Activated CD4-positive, alpha-beta T cell treated with anti-CD3 and anti-CD28 coated beads for 4 hours (primary cell): Measurements from ENCODE around the gene TFEB.
A peak's percentile ranks its signal among the peaks of the same experiment; 100 is the strongest.

Experiments
- DNase-seq, 2 donors: peaks; one replicate each; pipeline ENCODE4 v3.0.0-alpha.2; 2020

Gene TFEB

GRCh38 chr6:41687501-41688175, 47.8 kb downstream of the TFEB start:
- DNase-seq = no peak

GRCh38 chr6:41685641-41686380, 49.6 kb downstream of the TFEB start:
- no peak for DNase-seq

GRCh38 chr6:41684311-41685180, 50.9 kb downstream of the TFEB start:
- DNase-seq = no peak

DNA sequence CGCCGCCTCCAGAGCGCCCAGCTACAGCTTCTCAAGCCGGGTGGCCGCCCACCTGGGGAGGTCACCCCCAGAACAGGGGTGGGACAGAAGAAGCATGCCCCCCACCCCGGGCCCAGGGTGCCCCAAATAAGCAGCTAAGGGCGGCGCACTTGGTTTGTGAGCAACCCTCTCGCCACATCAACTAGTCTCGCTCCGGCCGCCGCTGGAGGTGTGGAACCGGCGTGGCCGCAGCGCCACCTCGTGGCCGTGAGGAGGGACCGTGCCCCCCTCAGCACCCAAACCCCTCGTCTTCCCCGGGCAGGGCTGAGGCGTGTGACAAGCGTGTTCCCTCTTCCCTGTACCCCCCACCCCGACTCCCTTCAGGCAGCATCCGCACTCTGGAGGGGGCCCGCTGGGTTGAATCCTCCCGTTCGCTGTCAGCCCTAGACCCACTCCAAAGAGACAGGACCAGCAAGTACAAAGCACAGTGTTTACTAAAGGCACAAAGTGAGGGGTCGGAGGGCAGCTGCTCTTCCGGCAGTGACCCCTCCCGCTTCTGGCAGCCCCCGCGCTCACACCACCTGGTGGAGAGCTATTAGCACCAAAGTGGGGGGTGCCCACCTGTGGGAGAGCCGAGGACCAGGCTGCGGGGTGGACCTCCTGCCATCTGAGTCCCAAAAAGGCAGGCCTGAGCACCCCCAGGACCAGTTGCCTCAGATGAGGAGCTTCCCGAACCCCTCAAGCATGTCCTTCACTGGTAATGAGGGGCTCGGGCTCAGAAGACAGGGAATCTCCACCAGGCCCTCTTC, 51.7 kb downstream of the TFEB start:
- DNase-seq = peak; percentile 73 to 74

DNA sequence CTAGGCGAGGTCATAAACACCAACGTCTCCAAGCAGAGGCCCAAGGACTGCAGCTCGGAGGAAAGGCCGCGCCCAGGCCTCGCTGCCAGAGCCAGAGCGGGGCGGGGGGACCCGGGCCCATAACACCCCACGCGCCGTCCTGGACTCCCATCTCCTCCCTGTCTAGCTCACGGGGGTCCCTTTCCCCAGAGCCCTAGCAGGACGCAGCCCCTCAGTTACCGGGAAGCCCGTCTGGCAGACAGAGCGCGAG, 52.2 kb downstream of the TFEB start:
- DNase-seq = no peak

DNA sequence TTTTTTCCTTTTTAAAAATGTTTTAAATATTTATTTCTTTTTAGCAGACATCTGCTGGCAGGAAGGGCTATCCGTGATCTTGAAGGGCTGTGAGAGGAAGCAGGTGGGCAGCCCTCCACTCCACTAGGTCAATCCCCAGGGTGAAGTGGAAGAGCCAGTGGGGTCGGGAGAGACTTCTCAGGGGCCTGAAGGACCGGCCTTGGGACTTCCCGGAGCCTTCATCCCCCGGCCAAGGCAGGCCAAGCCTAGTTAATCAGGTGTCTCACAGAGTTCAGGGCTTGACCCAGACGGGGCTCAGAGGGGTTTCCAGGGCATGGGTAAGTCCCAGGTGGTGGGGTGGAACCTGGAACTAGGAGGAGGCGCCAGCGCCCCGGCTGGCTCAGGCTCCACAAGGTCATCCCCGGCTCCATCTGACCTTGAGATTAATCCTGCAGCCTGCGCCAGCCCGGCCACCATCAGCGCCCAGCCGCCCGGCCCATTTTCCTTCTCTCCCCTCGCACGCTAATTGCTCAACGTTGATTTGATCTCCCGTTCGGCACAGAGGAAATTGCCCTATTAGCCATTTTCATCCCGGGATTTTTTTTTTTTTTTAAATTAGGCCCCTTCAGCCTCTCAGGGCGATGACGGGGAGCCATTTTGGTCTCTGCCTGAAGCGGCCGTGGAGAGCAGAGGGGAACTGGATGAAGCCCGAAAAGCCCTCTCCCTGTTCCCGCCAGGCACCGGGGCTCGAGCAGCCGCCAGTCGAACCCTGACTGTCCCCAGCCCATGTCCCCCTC, 52.7 kb downstream of the TFEB start:
- DNase-seq = no peak

- DNase-seq = peak; percentile 59 to 68
Measured at GRCh38 chr6:41682056-41682477, 53.3 kb downstream of the TFEB start.

GRCh38 chr6:41680182-41680965, 55.0 kb downstream of the TFEB start:
- no peak for DNase-seq

DNA sequence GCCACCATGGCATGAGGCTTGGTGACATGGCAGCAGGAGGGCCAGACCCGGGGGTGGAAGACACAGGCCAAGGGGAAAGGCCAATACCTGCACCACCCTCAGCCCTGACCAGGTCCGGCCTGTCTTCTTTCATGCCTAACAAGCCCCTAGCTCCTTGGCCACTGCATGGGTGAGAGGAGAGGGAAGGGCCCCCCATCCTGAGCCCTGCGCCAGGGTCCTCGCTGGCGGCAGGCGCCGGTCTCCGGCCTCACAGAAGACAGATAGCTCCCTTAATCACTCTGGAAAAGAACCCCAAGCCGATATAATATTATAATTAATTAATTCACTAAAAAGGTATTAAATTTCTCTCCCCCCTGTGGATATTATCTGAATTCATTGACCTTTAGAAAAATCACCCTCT, 55.7 kb downstream of the TFEB start:
- DNase-seq = no peak

DNA sequence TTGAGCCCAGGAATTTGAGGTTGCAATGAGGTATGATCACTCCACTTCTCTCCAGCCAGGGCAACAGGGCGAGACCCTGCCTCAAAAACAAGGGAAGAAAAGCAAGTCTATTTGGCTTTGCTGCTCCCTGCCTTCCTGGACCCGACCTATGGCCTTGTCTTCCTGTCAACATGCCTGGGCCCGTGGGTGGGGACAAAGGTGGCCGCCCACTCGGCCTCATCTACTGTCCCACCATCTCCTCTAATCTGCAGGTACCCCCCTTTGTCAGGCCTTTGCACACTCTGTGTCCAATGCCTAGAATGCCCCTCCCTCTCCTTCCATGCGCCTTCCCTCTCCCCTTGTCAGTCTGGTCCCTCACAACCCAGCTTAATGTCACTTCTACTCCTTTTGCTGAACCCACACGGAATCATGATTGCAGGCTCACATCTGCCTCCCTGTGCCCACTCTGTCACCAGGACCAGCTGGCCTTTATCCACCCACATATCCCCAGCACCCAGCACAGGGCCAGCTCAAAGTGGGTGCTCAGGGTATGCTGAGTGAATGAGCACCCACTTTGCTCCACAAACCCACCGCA, 56.8 kb downstream of the TFEB start:
- DNase-seq = no peak

- no peak for DNase-seq
Measured at GRCh38 chr6:41677124-41677921, 58.1 kb downstream of the TFEB start.

- no peak for DNase-seq
Measured at GRCh38 chr6:41676431-41676830, 59.0 kb downstream of the TFEB start.

DNA sequence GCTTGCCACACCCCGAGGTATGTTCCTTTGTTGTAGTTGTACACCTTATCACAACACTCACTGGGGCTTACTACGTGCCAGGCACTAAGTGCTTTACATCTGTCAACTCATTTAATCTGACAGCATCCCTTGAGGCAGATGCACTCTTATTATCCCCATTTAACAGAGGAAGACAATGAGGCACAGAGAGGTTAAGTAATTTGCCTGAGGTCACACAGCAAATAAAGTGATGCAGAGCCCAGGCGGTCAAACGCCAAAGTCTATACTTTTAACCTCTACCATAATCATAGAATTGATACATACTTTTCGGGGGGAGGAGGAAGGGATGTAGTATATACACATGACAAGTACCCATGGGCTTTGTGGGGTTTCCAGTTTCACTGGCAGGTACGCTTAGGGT, 59.4 kb downstream of the TFEB start:
- DNase-seq = no peak

DNA sequence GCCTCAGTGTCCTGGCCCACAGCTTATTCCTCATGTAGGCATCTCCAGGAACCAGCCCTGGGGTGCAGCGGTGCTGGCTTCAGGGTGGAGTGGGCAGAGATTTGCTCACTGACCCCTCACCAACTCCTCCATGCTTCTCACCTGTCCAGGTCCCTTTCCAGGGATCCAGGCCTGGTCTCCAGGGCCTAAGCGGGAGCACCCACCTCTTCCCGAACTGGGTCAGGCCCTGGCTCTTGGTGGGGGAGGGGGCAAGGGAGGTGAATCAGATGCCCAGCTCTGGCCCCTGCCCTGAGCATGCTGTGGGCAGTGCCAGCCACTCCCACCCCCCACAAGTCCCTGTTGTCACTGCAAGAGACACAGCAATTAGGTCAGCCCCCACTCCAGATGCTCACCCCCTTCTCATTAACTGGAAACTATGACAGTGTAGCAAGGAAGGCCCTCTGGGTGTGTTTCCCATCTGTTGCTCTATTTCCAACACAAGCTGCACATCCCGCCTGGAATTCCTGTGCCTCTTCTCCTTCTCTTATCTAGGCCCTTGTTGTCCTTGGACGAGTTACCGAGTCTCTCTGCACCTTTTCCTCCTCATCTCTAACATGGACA, 60.1 kb downstream of the TFEB start:
- no peak for DNase-seq

GRCh38 chr6:41674231-41675000, 61.0 kb downstream of the TFEB start:
- DNase-seq = no peak

DNA sequence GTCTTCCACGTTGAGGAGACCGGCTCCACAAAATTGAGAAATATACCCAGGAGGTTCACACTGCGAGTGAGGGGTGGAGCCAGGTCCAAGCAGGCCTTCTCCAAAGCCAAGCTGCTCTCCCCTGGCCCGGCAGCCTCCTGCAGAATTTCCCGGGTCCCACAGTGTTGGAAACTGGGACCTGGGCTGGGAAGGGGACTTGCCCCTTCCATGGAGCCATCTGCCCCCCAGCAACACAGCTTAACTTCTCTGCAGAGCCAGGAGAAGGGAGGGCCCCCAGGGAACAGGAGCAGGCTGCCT, 61.8 kb downstream of the TFEB start:
- no peak for DNase-seq

GRCh38 chr6:41672816-41673703, 62.3 kb downstream of the TFEB start:
- DNase-seq = no peak

GRCh38 chr6:41672016-41672415, 63.4 kb downstream of the TFEB start:
- DNase-seq = no peak
